ENCODE results near the gene RASGRP2.

The RASGRP2 gene

GRCh38 chr11:64753380-64754123 lies 9.6 kb upstream of the RASGRP2 start:
- POLR2A ChIA-PET: no interaction called here
- TF ChIP-seq, protein P1, sequence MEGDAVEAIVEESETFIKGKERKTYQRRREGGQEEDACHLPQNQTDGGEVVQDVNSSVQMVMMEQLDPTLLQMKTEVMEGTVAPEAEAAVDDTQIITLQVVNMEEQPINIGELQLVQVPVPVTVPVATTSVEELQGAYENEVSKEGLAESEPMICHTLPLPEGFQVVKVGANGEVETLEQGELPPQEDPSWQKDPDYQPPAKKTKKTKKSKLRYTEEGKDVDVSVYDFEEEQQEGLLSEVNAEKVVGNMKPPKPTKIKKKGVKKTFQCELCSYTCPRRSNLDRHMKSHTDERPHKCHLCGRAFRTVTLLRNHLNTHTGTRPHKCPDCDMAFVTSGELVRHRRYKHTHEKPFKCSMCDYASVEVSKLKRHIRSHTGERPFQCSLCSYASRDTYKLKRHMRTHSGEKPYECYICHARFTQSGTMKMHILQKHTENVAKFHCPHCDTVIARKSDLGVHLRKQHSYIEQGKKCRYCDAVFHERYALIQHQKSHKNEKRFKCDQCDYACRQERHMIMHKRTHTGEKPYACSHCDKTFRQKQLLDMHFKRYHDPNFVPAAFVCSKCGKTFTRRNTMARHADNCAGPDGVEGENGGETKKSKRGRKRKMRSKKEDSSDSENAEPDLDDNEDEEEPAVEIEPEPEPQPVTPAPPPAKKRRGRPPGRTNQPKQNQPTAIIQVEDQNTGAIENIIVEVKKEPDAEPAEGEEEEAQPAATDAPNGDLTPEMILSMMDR (tag by site-specific recombination; IDR thresholded peaks at IDR 0.05): no peak
- no peaks in the 10 kb centered on the region for H3K4me1 ChIP-seq (ENCODE audit: control insufficient read depth, insufficient read depth, low read length)
- H3K4me3 ChIP-seq (ENCODE audit: low read depth, low read length): no peak overlapping the region
- H3K36me3 ChIP-seq (ENCODE audit: control insufficient read depth in 2 of 2, insufficient read depth in 1 of 2, low read length in 2 of 2): peaks cover 0 to 3% of the 10 kb centered on the region in 2 experiments; a peak in 1 of 3 replicates
- CTCF ChIA-PET: interaction anchor here (0.6 to 1.7 kb wide), 3 partner anchors 9 to 65 kb away, joined by 3 to 15 read pairs (median 4); partner anchors contain the start of gene RASGRP2
- no peaks in the 10 kb centered on the region for H3K9me3 ChIP-seq (ENCODE audit: control insufficient read depth, insufficient read depth, low read depth, low read length)
- no peak overlapping the region for H3K27ac ChIP-seq (ENCODE audit: extremely low read depth, low read depth, low read length)

- no peaks in the 10 kb centered on the region for H3K9me3 ChIP-seq (ENCODE audit: control insufficient read depth, insufficient read depth, low read depth, low read length)
- CTCF ChIA-PET: interaction anchor here (0.6 to 1.7 kb wide), 3 partner anchors 9 to 64 kb away, joined by 4 to 15 read pairs (median 4); partner anchors contain the start of gene RASGRP2
- POLR2A ChIA-PET: interaction anchor here (0.7 kb wide), 1 partner anchor 26 kb away, joined by 3 read pairs; the partner anchor contains the start of gene SF1
- TF ChIP-seq ZNF785 (tag by site-specific recombination; IDR thresholded peaks at IDR 0.05): no peak
- TF ChIP-seq MEIS1 (CRISPR knock-in tag; IDR thresholded peaks at IDR 0.05; ENCODE audit: borderline replicate concordance): no peak
- no peak for TF ChIP-seq ZFHX2 (tag by site-specific recombination; conservative IDR thresholded peaks at IDR 0.05)
- no peak for TF ChIP-seq ZNF670 (tag by site-specific recombination; IDR thresholded peaks at IDR 0.05; ENCODE audit: low read depth)
- TF ChIP-seq, protein P2, sequence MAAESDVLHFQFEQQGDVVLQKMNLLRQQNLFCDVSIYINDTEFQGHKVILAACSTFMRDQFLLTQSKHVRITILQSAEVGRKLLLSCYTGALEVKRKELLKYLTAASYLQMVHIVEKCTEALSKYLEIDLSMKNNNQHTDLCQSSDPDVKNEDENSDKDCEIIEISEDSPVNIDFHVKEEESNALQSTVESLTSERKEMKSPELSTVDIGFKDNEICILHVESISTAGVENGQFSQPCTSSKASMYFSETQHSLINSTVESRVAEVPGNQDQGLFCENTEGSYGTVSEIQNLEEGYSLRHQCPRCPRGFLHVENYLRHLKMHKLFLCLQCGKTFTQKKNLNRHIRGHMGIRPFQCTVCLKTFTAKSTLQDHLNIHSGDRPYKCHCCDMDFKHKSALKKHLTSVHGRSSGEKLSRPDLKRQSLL (tag by site-specific recombination; IDR thresholded peaks at IDR 0.05): no peak
- TF ChIP-seq PBX3 (CRISPR knock-in tag; IDR thresholded peaks at IDR 0.05): no peak
- no peak for TF ChIP-seq BCL6B (tag by site-specific recombination; IDR thresholded peaks at IDR 0.05)
- no peak for TF ChIP-seq ZNF76 (tag by site-specific recombination; IDR thresholded peaks at IDR 0.05; ENCODE audit: borderline replicate concordance, low read depth)
- no peak for TF ChIP-seq ZNF112 (tag by site-specific recombination; IDR thresholded peaks at IDR 0.05)
- TF ChIP-seq RBAK (tag by site-specific recombination; IDR thresholded peaks at IDR 0.05): no peak
- no peak for TF ChIP-seq ZNF16 (tag by site-specific recombination; IDR thresholded peaks at IDR 0.05; ENCODE audit: low read depth)
- TF ChIP-seq ZBTB10 (tag by site-specific recombination; IDR thresholded peaks at IDR 0.05): no peak
- TF ChIP-seq ZNF404 (tag by site-specific recombination; IDR thresholded peaks at IDR 0.05): no peak
- no peak for TF ChIP-seq ZNF600 (tag by site-specific recombination; IDR thresholded peaks at IDR 0.05)
- TF ChIP-seq ZNF518A (tag by site-specific recombination; conservative IDR thresholded peaks at IDR 0.05; ENCODE audit: low read depth): no peak
- TF ChIP-seq ZNF239 (tag by site-specific recombination; IDR thresholded peaks at IDR 0.05): no peak
- no peak for TF ChIP-seq ZNF335 (tag by site-specific recombination; conservative IDR thresholded peaks at IDR 0.05)
- no peak for TF ChIP-seq ZNF214 (tag by site-specific recombination; IDR thresholded peaks at IDR 0.05; ENCODE audit: borderline replicate concordance)
Measured at GRCh38 chr11:64753019-64753379, 9.1 kb upstream of the RASGRP2 start.

More at GRCh38 chr11:64753019-64753379, 9.1 kb upstream of the RASGRP2 start:
- no peaks in the 10 kb centered on the region for H3K4me1 ChIP-seq (ENCODE audit: control insufficient read depth, insufficient read depth, low read length)
- H3K27ac ChIP-seq (ENCODE audit: extremely low read depth, low read depth, low read length): no peak overlapping the region
- no peak overlapping the region for H3K4me3 ChIP-seq (ENCODE audit: low read depth, low read length)
- peaks cover 0 to 3% of the 10 kb centered on the region in 2 experiments; a peak in 1 of 3 replicates for H3K36me3 ChIP-seq (ENCODE audit: control insufficient read depth in 2 of 2, insufficient read depth in 1 of 2, low read length in 2 of 2)

Data from HEK293 (cell line).